Ascending aorta (tissue), 2 donors: ENCODE data around the gene RGPD4. TPM values are rescaled to one million over a fixed set of nuclear protein-coding genes. Genes with fewer than 3 reads are reported as not detected.
A peak's percentile ranks its signal among the peaks of the same experiment; 100 is the strongest.
"Not testable (repeated sequence)": the region's sequence is repeated elsewhere in the genome, so short reads cannot be mapped to it uniquely, and the experiment has no call there.

Source experiments
- DNase-seq, 2 donors: peaks; one replicate each; pipeline ENCODE4 v3.0.0-alpha.2; 2019; ENCODE audit warnings: low spot score in 2 of 2
- H3K27ac ChIP-seq, 2 donors: fragments of 200-600 bp; sonication (generic); one replicate each; pipeline ENCODE4 v1.5.1; 2016 to 2017; ENCODE audit warnings: mild to moderate bottlenecking in 1 of 2
- H3K27me3 ChIP-seq: fragments of 200-600 bp; sonication (generic); one replicate; pipeline ENCODE4 v1.5.1; 2017
- H3K36me3 ChIP-seq, 2 donors: fragments of 200-600 bp; sonication (generic); one replicate each; pipeline ENCODE4 v1.5.1; 2016
- H3K4me1 ChIP-seq, 2 donors: fragments of 200-600 bp; sonication (generic); one replicate each; pipeline ENCODE4 v1.5.1; 2016 to 2017; ENCODE audit warnings: mild to moderate bottlenecking in 1 of 2
- H3K4me3 ChIP-seq, 2 donors: fragments of 200-600 bp; sonication (generic); one replicate each; pipeline ENCODE4 v1.5.1; 2016 to 2017; ENCODE audit warnings: mild to moderate bottlenecking in 1 of 2
- H3K9me3 ChIP-seq, 2 donors: fragments of 200-600 bp; sonication (generic); one replicate each; pipeline ENCODE4 v1.5.1; 2016
- CTCF ChIP-seq, 3 experiments: fragments of 200-600 bp in 2 of 3; fragments of 450-650 bp in 1 of 3; sonication (generic) in 2 of 3; IDR thresholded peaks; one replicate each; pipeline ENCODE4 v1.5.1; 2016 to 2019; ENCODE audit warnings: antibody characterized with exemption in 3 of 3, mild to moderate bottlenecking in 1 of 3, moderate library complexity in 1 of 3
- intact Hi-C: fragments of 100-400 bp; cut with DNase I; formaldehyde crosslinking; loops from one replicate; pipeline ENCODE4 v1.15.1; 2023
- total RNA-seq: library from RNA; depleted of rRNA; stranded (reverse); fragments of >200 nt; gene quantifications from one replicate; pipeline ENCODE4 v1.1.0, GENCODE V29; 2016

Gene RGPD4
- total RNA-seq, 1 donor from 2014 or later: not detected

GRCh38 chr2:107916696-107917370 is 90.1 kb downstream of the RGPD4 start:
- DNase-seq, intact Hi-C loops: not testable (repeated sequence)

GRCh38 chr2:107927034-107927534 is 100.4 kb downstream of the RGPD4 start:
- intact Hi-C loops: no loop called here
- H3K9me3 ChIP-seq: no peaks in the 10 kb centered on the region
- H3K36me3 ChIP-seq: no peaks in the 10 kb centered on the region
- peaks cover 0 to 3% of the 10 kb centered on the region in 2 donors for H3K4me1 ChIP-seq
- H3K27me3 ChIP-seq: no peaks in the 10 kb centered on the region
- H3K27ac ChIP-seq: no peak overlapping the region
- no peak for TF ChIP-seq CTCF (IDR thresholded peaks at IDR 0.05)
- no peak overlapping the region for H3K4me3 ChIP-seq
- DNase-seq: no peak

More at GRCh38 chr2:107916696-107917370, 90.1 kb downstream of the RGPD4 start:
- H3K27ac ChIP-seq, H3K36me3 ChIP-seq, H3K9me3 ChIP-seq, H3K27me3 ChIP-seq, H3K4me3 ChIP-seq, H3K4me1 ChIP-seq: not testable (repeated sequence)

- H3K4me3 ChIP-seq: no peak overlapping the region
- H3K9me3 ChIP-seq: no peaks in the 10 kb centered on the region
- no peaks in the 10 kb centered on the region for H3K27me3 ChIP-seq
- peaks cover 0 to 3% of the 10 kb centered on the region in 2 donors for H3K4me1 ChIP-seq
- DNase-seq: no peak
- no peaks in the 10 kb centered on the region for H3K36me3 ChIP-seq
- intact Hi-C loops: loop anchor here (5.0 to 10.0 kb wide), 2 partner anchors 1047 to 1294 kb away; partner anchors contain the start of gene ST6GAL2
- TF ChIP-seq CTCF (IDR thresholded peaks at IDR 0.05): no peak
- H3K27ac ChIP-seq: no peak overlapping the region
These were observed 104.7 kb downstream of the RGPD4 start for GRCh38 chr2:107931412-107931811.

GRCh38 chr2:107932488-107932887 is 105.8 kb downstream of the RGPD4 start:
- no peak for TF ChIP-seq CTCF (IDR thresholded peaks at IDR 0.05)
- no peak for DNase-seq
- Histone ChIP-seq H3K36me3 (no peaks in the 10 kb centered on the region), H3K27me3 (no peaks in the 10 kb centered on the region), H3K27ac (no peak overlapping the region), H3K4me3 (no peak overlapping the region), H3K4me1 (no peaks in the 10 kb centered on the region), H3K9me3 (no peaks in the 10 kb centered on the region)
- intact Hi-C loops: loop anchor here (5.0 to 10.0 kb wide), 2 partner anchors 1048 to 1295 kb away; partner anchors contain the start of gene ST6GAL2

GRCh38 chr2:107932979-107933378 is 106.3 kb downstream of the RGPD4 start:
- DNase-seq: no peak
- no peaks in the 10 kb centered on the region for H3K36me3 ChIP-seq
- no peaks in the 10 kb centered on the region for H3K27me3 ChIP-seq
- no peak overlapping the region for H3K27ac ChIP-seq
- H3K9me3 ChIP-seq: no peaks in the 10 kb centered on the region
- no peak overlapping the region for H3K4me3 ChIP-seq
- intact Hi-C loops: loop anchor here (5.0 to 10.0 kb wide), 2 partner anchors 1048 to 1296 kb away; partner anchors contain the start of gene ST6GAL2
- no peaks in the 10 kb centered on the region for H3K4me1 ChIP-seq
- peak in 2 of 3 experiments; percentile 31 to 68 for TF ChIP-seq CTCF (IDR thresholded peaks at IDR 0.05)
